Measurements from ENCODE around the gene TMEM255B.

Gene TMEM255B

DNA sequence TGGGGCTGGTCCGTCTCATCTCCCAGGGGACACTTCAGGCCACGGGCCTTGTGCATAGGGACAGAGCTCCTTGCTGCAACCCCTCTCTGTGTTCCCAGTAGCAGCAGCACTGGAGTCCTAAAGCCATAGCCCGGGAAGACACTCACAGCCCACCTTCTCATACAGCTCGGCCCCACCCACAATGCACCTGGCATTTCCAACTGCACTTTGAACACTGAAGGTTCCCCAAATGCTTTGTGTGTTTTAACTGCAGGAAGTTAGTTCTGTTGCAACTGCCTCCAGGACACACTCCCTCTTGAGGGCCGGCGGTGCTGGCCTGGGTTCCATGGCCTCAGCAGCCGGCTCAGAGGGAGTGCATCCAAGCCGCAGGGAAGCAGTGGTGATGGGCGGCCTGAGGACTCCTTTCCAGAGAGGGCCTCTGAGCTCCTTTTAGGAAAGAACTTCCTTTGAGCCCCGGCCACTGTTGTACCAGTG is 22.7 kb upstream of the TMEM255B start:
- Histone ChIP-seq H3K9ac (ENCODE audit: low read length) (no peak overlapping the region), H3K27me3 (ENCODE audit: control insufficient read depth in 1 of 2, insufficient read depth in 2 of 2, low read length in 2 of 2) (peaks cover 0 to 9% of the 10 kb centered on the region in 2 donors), H3K36me3 (ENCODE audit: insufficient read depth, low read length) (no peaks in the 10 kb centered on the region), H3K9me3 (ENCODE audit: low read length) (no peaks in the 10 kb centered on the region), H3K4me1 (ENCODE audit: insufficient read depth, low read length) (no peaks in the 10 kb centered on the region), H3K4me3 (ENCODE audit: low read depth in 1 of 2, low read length in 2 of 2) (no peak overlapping the region), H3K27ac (ENCODE audit: low read depth, low read length) (no peak overlapping the region)

GRCh38 chr13:113737803-113738202 is 21.2 kb upstream of the TMEM255B start:
- Histone ChIP-seq H3K27me3 (ENCODE audit: control insufficient read depth in 1 of 2, insufficient read depth in 2 of 2, low read length in 2 of 2) (peaks cover 0 to 13% of the 10 kb centered on the region in 2 donors), H3K4me1 (ENCODE audit: insufficient read depth, low read length) (no peaks in the 10 kb centered on the region), H3K4me3 (ENCODE audit: low read depth in 1 of 2, low read length in 2 of 2) (no peak overlapping the region), H3K9ac (ENCODE audit: low read length) (no peak overlapping the region), H3K9me3 (ENCODE audit: low read length) (no peaks in the 10 kb centered on the region), H3K27ac (ENCODE audit: low read depth, low read length) (no peak overlapping the region), H3K36me3 (ENCODE audit: insufficient read depth, low read length) (no peaks in the 10 kb centered on the region)

- Histone ChIP-seq H3K9ac (ENCODE audit: low read length) (no peak overlapping the region), H3K9me3 (ENCODE audit: low read length) (no peaks in the 10 kb centered on the region), H3K36me3 (ENCODE audit: insufficient read depth, low read length) (no peaks in the 10 kb centered on the region), H3K4me1 (ENCODE audit: insufficient read depth, low read length) (no peaks in the 10 kb centered on the region), H3K27me3 (ENCODE audit: control insufficient read depth in 1 of 2, insufficient read depth in 2 of 2, low read length in 2 of 2) (peaks cover 0 to 13% of the 10 kb centered on the region in 2 donors), H3K27ac (ENCODE audit: low read depth, low read length) (no peak overlapping the region), H3K4me3 (ENCODE audit: low read depth in 1 of 2, low read length in 2 of 2) (no peak overlapping the region)
Measured at GRCh38 chr13:113739527-113740285, 19.3 kb upstream of the TMEM255B start.

GRCh38 chr13:113740286-113740556 is 18.8 kb upstream of the TMEM255B start:
- H3K4me3 ChIP-seq (ENCODE audit: low read depth in 1 of 2, low read length in 2 of 2), result no peak overlapping the region
- no peak overlapping the region for H3K27ac ChIP-seq (ENCODE audit: low read depth, low read length)
- H3K9me3 ChIP-seq (ENCODE audit: low read length), result no peaks in the 10 kb centered on the region
- no peaks in the 10 kb centered on the region for H3K4me1 ChIP-seq (ENCODE audit: insufficient read depth, low read length)
- no peaks in the 10 kb centered on the region for H3K36me3 ChIP-seq (ENCODE audit: insufficient read depth, low read length)
- H3K9ac ChIP-seq (ENCODE audit: low read length), result no peak overlapping the region
- peaks cover 0 to 13% of the 10 kb centered on the region in 2 donors for H3K27me3 ChIP-seq (ENCODE audit: control insufficient read depth in 1 of 2, insufficient read depth in 2 of 2, low read length in 2 of 2)

- H3K9me3 ChIP-seq (ENCODE audit: low read length), result no peaks in the 10 kb centered on the region
- no peaks in the 10 kb centered on the region for H3K4me1 ChIP-seq (ENCODE audit: insufficient read depth, low read length)
- H3K27ac ChIP-seq (ENCODE audit: low read depth, low read length), result no peak overlapping the region
- no peak overlapping the region for H3K4me3 ChIP-seq (ENCODE audit: low read depth in 1 of 2, low read length in 2 of 2)
- no peak overlapping the region for H3K9ac ChIP-seq (ENCODE audit: low read length)
- H3K36me3 ChIP-seq (ENCODE audit: insufficient read depth, low read length), result no peaks in the 10 kb centered on the region
- H3K27me3 ChIP-seq (ENCODE audit: control insufficient read depth in 1 of 2, insufficient read depth in 2 of 2, low read length in 2 of 2), result peaks cover 0 to 13% of the 10 kb centered on the region in 2 donors
Measured at GRCh38 chr13:113740661-113741060, 18.4 kb upstream of the TMEM255B start.

GRCh38 chr13:113741191-113741668 is 17.8 kb upstream of the TMEM255B start:
- Histone ChIP-seq H3K27me3 (ENCODE audit: control insufficient read depth in 1 of 2, insufficient read depth in 2 of 2, low read length in 2 of 2) (peaks cover 0 to 13% of the 10 kb centered on the region in 2 donors), H3K27ac (ENCODE audit: low read depth, low read length) (no peak overlapping the region), H3K9ac (ENCODE audit: low read length) (no peak overlapping the region), H3K4me1 (ENCODE audit: insufficient read depth, low read length) (no peaks in the 10 kb centered on the region), H3K36me3 (ENCODE audit: insufficient read depth, low read length) (no peaks in the 10 kb centered on the region), H3K4me3 (ENCODE audit: low read depth in 1 of 2, low read length in 2 of 2) (no peak overlapping the region), H3K9me3 (ENCODE audit: low read length) (no peaks in the 10 kb centered on the region)

GRCh38 chr13:113742000-113742441 is 17.0 kb upstream of the TMEM255B start:
- Histone ChIP-seq H3K9ac (ENCODE audit: low read length) (no peak overlapping the region), H3K9me3 (ENCODE audit: low read length) (no peaks in the 10 kb centered on the region), H3K27ac (ENCODE audit: low read depth, low read length) (no peak overlapping the region), H3K4me1 (ENCODE audit: insufficient read depth, low read length) (no peaks in the 10 kb centered on the region), H3K27me3 (ENCODE audit: control insufficient read depth in 1 of 2, insufficient read depth in 2 of 2, low read length in 2 of 2) (peaks cover 0 to 13% of the 10 kb centered on the region in 2 donors), H3K4me3 (ENCODE audit: low read depth in 1 of 2, low read length in 2 of 2) (no peak overlapping the region), H3K36me3 (ENCODE audit: insufficient read depth, low read length) (no peaks in the 10 kb centered on the region)

GRCh38 chr13:113742445-113743120 is 16.4 kb upstream of the TMEM255B start:
- H3K4me3 ChIP-seq (ENCODE audit: low read depth in 1 of 2, low read length in 2 of 2), result no peak overlapping the region
- peaks cover 0 to 13% of the 10 kb centered on the region in 2 donors for H3K27me3 ChIP-seq (ENCODE audit: control insufficient read depth in 1 of 2, insufficient read depth in 2 of 2, low read length in 2 of 2)
- no peaks in the 10 kb centered on the region for H3K4me1 ChIP-seq (ENCODE audit: insufficient read depth, low read length)
- H3K36me3 ChIP-seq (ENCODE audit: insufficient read depth, low read length), result no peaks in the 10 kb centered on the region
- no peak overlapping the region for H3K27ac ChIP-seq (ENCODE audit: low read depth, low read length)
- H3K9ac ChIP-seq (ENCODE audit: low read length), result no peak overlapping the region
- H3K9me3 ChIP-seq (ENCODE audit: low read length), result no peaks in the 10 kb centered on the region

- Histone ChIP-seq H3K27me3 (ENCODE audit: control insufficient read depth in 1 of 2, insufficient read depth in 2 of 2, low read length in 2 of 2) (peaks cover 0 to 13% of the 10 kb centered on the region in 2 donors), H3K9ac (ENCODE audit: low read length) (no peak overlapping the region), H3K4me1 (ENCODE audit: insufficient read depth, low read length) (no peaks in the 10 kb centered on the region), H3K4me3 (ENCODE audit: low read depth in 1 of 2, low read length in 2 of 2) (no peak overlapping the region), H3K9me3 (ENCODE audit: low read length) (no peaks in the 10 kb centered on the region), H3K36me3 (ENCODE audit: insufficient read depth, low read length) (no peaks in the 10 kb centered on the region), H3K27ac (ENCODE audit: low read depth, low read length) (no peak overlapping the region)
Measured at GRCh38 chr13:113743366-113744195, 15.4 kb upstream of the TMEM255B start.

GRCh38 chr13:113744197-113745000 is 14.6 kb upstream of the TMEM255B start:
- no peak overlapping the region for H3K9ac ChIP-seq (ENCODE audit: low read length)
- no peaks in the 10 kb centered on the region for H3K9me3 ChIP-seq (ENCODE audit: low read length)
- no peak overlapping the region for H3K4me3 ChIP-seq (ENCODE audit: low read depth in 1 of 2, low read length in 2 of 2)
- H3K36me3 ChIP-seq (ENCODE audit: insufficient read depth, low read length), result no peaks in the 10 kb centered on the region
- H3K4me1 ChIP-seq (ENCODE audit: insufficient read depth, low read length), result no peaks in the 10 kb centered on the region
- H3K27me3 ChIP-seq (ENCODE audit: control insufficient read depth in 1 of 2, insufficient read depth in 2 of 2, low read length in 2 of 2), result peaks cover 0 to 13% of the 10 kb centered on the region in 2 donors
- no peak overlapping the region for H3K27ac ChIP-seq (ENCODE audit: low read depth, low read length)
